Fibroblast of skin of back (primary cell): ENCODE data around the gene ARTN. TPM values are rescaled to one million over a fixed set of nuclear protein-coding genes. Genes with fewer than 3 reads are reported as not detected.

Source experiments
- DNase-seq: peaks from one replicate; pipeline ENCODE4 v3.0.0-alpha.2; 2013
- polyA plus RNA-seq, 2 experiments: library from polyadenylated mRNA; unstranded; fragments of 120-200 nt; gene quantifications; one replicate each; pipeline ENCODE4 v1.2.1, GENCODE V29; 2013; ENCODE audit not compliant: insufficient read length in 2 of 2

Gene ARTN
- polyA plus RNA-seq (2013, experiment 1 of 2; ENCODE audit: insufficient read length) = 0.38 TPM
- 0.19 TPM for polyA plus RNA-seq (2013, experiment 2 of 2; ENCODE audit: insufficient read length)

GRCh38 chr1:43933386-43934100 is at the start of gene ARTN:
ARTN (plus strand) TSS chr1:43933801; CDS start chr1:43935657, 1,856 bp downstream.
- DNase-seq = no peak

- DNase-seq = no peak
Measured at GRCh38 chr1:43885279-43885801, 48.3 kb upstream of the ARTN start.

- no peak for DNase-seq
Measured at GRCh38 chr1:43887748-43888147, 45.9 kb upstream of the ARTN start.

GRCh38 chr1:43890815-43891214 is 42.8 kb upstream of the ARTN start:
- peak; percentile 23 for DNase-seq

GRCh38 chr1:43893006-43893405 is 40.6 kb upstream of the ARTN start:
- DNase-seq = peak; percentile 60

- no peak for DNase-seq
Measured at GRCh38 chr1:43898981-43899380, 34.6 kb upstream of the ARTN start.

- no peak for DNase-seq
Measured at GRCh38 chr1:43900386-43900785, 33.2 kb upstream of the ARTN start.

GRCh38 chr1:43901196-43901961 is 32.2 kb upstream of the ARTN start:
- DNase-seq = no peak

- DNase-seq = no peak
Measured at GRCh38 chr1:43902058-43902831, 31.4 kb upstream of the ARTN start.

- DNase-seq = no peak
Measured at GRCh38 chr1:43904660-43905551, 28.7 kb upstream of the ARTN start.

- DNase-seq = no peak
Measured at GRCh38 chr1:43908226-43908625, 25.4 kb upstream of the ARTN start.

GRCh38 chr1:43908858-43909257 is 24.7 kb upstream of the ARTN start:
- no peak for DNase-seq

GRCh38 chr1:43910343-43910742 is 23.3 kb upstream of the ARTN start:
- DNase-seq = no peak

- DNase-seq = peak; percentile 72
Measured at GRCh38 chr1:43912607-43913006, 21.0 kb upstream of the ARTN start.

GRCh38 chr1:43913051-43913501 is 20.5 kb upstream of the ARTN start:
- DNase-seq = no peak

GRCh38 chr1:43913666-43914360 is 19.8 kb upstream of the ARTN start:
- no peak for DNase-seq

GRCh38 chr1:43914576-43915525 is 18.8 kb upstream of the ARTN start:
- DNase-seq = no peak

- DNase-seq = no peak
Measured at GRCh38 chr1:43919906-43920305, 13.7 kb upstream of the ARTN start.

GRCh38 chr1:43921022-43921421 is 12.6 kb upstream of the ARTN start:
- DNase-seq = no peak

GRCh38 chr1:43924516-43924915 is 9.1 kb upstream of the ARTN start:
- DNase-seq = no peak
